Activated naive CD8-positive, alpha-beta T cell (primary cell): Measurements from ENCODE around the gene CCL26.
A peak's percentile ranks its signal among the peaks of the same experiment; 100 is the strongest.
"Not testable (repeated sequence)": the region's sequence is repeated elsewhere in the genome, so short reads cannot be mapped to it uniquely, and the experiment has no call there.

ENCODE experiments used
- H3K27ac Mint-ChIP-seq: one replicate; pipeline ENCODE4 v1.8.0; 2021; ENCODE audit warnings: mixed read lengths
- H3K27me3 Mint-ChIP-seq: one replicate; pipeline ENCODE4 v1.8.0; 2021; ENCODE audit warnings: mixed read lengths
- H3K36me3 Mint-ChIP-seq: one replicate; pipeline ENCODE4 v1.8.0; 2021; ENCODE audit warnings: mixed read lengths
- H3K4me1 Mint-ChIP-seq: one replicate; pipeline ENCODE4 v1.8.0; 2021; ENCODE audit warnings: low read depth, mixed read lengths
- H3K4me3 Mint-ChIP-seq: one replicate; pipeline ENCODE4 v1.8.0; 2021; ENCODE audit warnings: mild to moderate bottlenecking, mixed read lengths
- H3K9me3 Mint-ChIP-seq: one replicate; pipeline ENCODE4 v1.8.0; 2021; ENCODE audit warnings: low read depth, mixed read lengths

Gene CCL26

DNA sequence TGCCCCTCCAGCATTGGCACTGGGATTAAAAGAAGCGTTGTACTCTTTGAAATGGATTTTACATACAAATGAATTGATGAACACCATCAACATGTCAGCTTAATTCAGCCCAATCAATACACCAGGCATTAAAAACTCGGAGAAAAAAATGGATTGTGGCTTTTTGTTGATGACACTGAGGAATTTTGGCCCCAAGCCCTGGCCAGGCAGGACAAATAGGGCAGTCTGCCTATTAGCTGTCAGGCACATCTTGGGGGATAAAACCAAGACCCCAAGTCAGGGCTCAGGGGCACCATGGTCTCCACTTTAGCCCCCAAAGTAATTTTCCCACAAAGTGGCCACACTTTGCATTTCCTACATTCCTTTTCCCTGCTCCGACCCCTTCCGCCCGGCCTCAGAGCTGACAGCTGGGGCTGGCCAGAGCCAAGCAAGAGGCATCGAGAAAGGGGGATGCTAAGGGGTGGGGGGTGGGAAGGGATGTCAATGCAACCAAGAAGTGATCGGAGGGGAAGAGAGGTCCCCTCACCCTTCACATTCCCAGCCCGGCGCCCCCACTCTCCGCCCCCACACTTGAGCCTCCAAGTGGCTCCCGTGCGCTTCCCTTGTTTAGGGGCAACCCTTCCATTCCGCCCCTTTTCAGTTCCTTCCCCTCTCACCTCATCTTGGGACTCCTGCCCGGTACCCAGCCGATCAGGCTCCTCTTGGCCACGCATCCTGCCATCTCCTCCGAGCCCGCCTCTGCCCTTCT lies 34.0 kb downstream of the CCL26 start:
- H3K4me1 Mint-ChIP-seq: peaks cover 17% of the 10 kb centered on the region
- H3K27ac Mint-ChIP-seq: peak overlapping the region; percentile 64
- peak overlapping the region; percentile 89 for H3K4me3 Mint-ChIP-seq
- H3K36me3 Mint-ChIP-seq: peaks cover 2% of the 10 kb centered on the region
- H3K27me3 Mint-ChIP-seq: no peaks in the 10 kb centered on the region
- no peaks in the 10 kb centered on the region for H3K9me3 Mint-ChIP-seq

- Mint-ChIP-seq H3K4me1 (peaks cover 13% of the 10 kb centered on the region), H3K9me3 (no peaks in the 10 kb centered on the region), H3K36me3 (peaks cover 2% of the 10 kb centered on the region), H3K27ac (no peak overlapping the region), H3K27me3 (no peaks in the 10 kb centered on the region), H3K4me3 (no peak overlapping the region)
These were observed 36.2 kb downstream of the CCL26 start for GRCh38 chr7:75735581-75736350.

DNA sequence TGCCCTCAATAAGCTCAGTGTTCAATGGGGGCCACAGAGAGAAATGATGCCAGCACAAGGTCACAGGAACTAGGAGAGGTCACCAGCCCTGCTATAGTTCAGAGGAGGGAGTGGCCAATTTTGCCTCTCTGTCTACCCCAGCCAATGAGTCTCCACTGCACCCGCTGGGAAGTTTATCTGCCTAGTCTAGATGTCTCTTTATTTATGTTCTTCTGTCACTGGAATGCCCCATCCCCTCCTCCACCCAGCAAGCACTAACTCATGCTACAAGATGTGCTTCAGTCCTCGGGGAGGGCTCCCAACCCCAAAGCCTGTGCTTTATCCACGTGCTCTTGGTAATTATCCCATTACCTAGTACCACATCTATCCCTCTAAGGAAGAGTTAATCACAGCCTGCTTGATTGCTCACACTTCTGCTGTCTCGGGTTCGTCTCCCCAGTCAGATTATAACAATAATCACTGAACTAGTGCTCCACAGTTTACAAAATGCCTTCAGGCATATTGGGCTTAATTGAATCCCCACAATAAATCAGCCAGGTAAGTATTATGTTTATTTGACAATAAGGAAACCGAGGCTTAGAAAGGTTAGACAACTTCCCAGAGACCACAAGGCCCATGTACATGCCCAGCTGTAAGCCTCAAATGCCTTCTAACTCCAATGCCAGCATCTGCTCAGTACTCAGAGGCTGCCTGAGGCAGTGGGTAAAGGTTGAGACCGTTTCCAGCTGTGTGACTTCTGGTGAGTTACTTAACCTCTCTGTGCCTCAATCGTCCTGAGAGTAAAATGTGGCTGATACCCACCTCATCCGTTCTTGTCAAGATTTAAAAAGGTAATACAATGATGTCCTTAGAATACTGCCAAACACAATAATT lies 37.2 kb downstream of the CCL26 start:
- Mint-ChIP-seq H3K4me1 (peaks cover 16% of the 10 kb centered on the region), H3K36me3 (peaks cover 2% of the 10 kb centered on the region), H3K27me3 (no peaks in the 10 kb centered on the region), H3K27ac (no peak overlapping the region), H3K4me3 (no peak overlapping the region), H3K9me3 (no peaks in the 10 kb centered on the region)

GRCh38 chr7:75732764-75733630 lies 39.0 kb downstream of the CCL26 start:
- Mint-ChIP-seq H3K4me1 (peaks cover 20% of the 10 kb centered on the region), H3K9me3 (no peaks in the 10 kb centered on the region), H3K27me3 (no peaks in the 10 kb centered on the region), H3K36me3 (peaks cover 2% of the 10 kb centered on the region), H3K4me3 (no peak overlapping the region), H3K27ac (no peak overlapping the region)

- Mint-ChIP-seq H3K4me1 (peaks cover 20% of the 10 kb centered on the region), H3K36me3 (peaks cover 2% of the 10 kb centered on the region), H3K27ac (no peak overlapping the region), H3K9me3 (no peaks in the 10 kb centered on the region), H3K27me3 (no peaks in the 10 kb centered on the region), H3K4me3 (no peak overlapping the region)
These were observed 39.9 kb downstream of the CCL26 start for GRCh38 chr7:75732016-75732521.

DNA sequence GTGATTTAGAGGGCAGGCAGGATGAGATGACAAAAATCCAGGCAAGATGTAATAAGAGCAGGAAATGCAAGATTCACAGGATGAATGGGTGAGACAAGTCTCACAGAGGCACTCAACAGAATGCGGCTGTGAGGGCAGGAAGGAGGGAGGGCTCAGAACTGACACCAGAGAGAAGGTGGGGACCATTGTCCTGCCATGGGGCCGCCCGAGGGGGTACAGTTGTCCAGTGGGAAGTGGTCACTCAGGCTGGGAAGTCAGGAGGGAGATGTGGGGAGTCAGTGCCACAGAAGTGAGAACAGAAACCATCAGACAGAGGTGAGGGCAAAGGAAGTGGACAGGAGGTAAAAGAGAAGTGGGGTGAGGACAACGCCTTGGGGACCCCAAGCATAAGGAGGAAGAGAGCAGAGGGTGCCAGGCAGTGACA lies 42.1 kb downstream of the CCL26 start:
- Mint-ChIP-seq H3K4me1 (peaks cover 20% of the 10 kb centered on the region), H3K27ac (peak overlapping the region; percentile 41), H3K9me3 (no peaks in the 10 kb centered on the region), H3K27me3 (no peaks in the 10 kb centered on the region), H3K36me3 (no peaks in the 10 kb centered on the region), H3K4me3 (no peak overlapping the region)

DNA sequence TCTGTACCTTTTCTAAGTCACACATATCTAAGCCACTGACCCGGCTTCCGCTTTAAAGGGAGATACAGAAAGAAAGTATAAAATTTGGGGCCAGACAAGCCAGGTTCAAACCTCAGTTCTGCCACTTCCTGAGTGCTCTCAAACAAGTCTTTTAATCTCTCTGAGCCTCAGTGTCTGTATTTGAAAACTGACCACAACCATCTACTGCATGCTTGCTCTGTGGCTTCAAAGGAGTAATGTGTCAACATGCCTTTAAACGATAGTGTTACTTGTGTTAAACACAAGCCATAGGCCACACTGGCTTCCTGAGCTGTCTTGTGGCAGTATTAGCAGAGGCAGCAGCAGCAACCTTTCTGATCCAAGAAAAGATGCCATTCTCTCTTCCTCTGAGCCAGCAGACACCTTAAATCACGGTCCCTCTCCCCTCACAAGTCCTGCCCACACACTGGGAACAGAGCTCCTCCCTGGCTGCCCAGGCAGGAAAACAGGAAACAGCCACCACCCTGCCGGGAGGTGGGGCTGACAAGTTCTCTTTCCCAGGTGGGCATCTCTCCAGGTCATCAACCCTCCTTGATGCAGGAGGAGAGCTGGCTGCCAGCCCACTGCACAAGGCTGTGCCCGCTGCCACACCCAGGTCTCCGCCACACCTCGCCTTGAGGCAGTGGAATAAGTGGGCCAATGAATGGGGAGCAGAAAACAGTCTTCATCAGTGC lies 44.0 kb downstream of the CCL26 start:
- Mint-ChIP-seq H3K4me1 (peaks cover 20% of the 10 kb centered on the region), H3K36me3 (no peaks in the 10 kb centered on the region), H3K4me3 (peak overlapping the region; percentile 54), H3K27ac (peak overlapping the region; percentile 64), H3K9me3 (no peaks in the 10 kb centered on the region), H3K27me3 (no peaks in the 10 kb centered on the region)

DNA sequence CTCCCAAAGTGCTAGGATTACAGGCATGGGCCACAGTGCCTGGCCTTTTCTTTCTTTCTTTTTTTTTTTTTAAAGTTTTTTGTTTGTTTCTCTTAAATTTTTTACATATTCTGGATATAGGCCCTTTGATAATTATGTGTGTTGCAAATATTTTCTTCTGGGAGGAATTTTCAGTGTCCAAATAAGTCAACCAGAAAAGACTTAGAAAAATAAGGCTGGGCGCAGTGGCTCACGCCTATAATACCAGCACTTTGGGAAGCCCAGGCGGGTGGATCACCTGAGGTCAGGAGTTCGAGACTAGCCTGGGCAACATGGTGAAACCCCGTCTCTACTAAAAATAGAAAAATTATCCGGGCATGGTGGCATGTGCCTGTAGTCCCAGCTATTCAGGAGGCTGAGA lies 44.7 kb downstream of the CCL26 start:
- H3K4me1 Mint-ChIP-seq: peaks cover 20% of the 10 kb centered on the region
- not testable (repeated sequence) for H3K36me3 Mint-ChIP-seq, H3K27ac Mint-ChIP-seq, H3K4me3 Mint-ChIP-seq, H3K27me3 Mint-ChIP-seq, H3K9me3 Mint-ChIP-seq

- Mint-ChIP-seq H3K9me3 (no peaks in the 10 kb centered on the region), H3K27me3 (no peaks in the 10 kb centered on the region), H3K4me3 (no peak overlapping the region), H3K4me1 (peaks cover 20% of the 10 kb centered on the region), H3K36me3 (no peaks in the 10 kb centered on the region), H3K27ac (no peak overlapping the region)
These were observed 46.7 kb downstream of the CCL26 start for GRCh38 chr7:75725306-75725705.

GRCh38 chr7:75723444-75723843 lies 48.6 kb downstream of the CCL26 start:
- H3K36me3 Mint-ChIP-seq: no peaks in the 10 kb centered on the region
- H3K4me3 Mint-ChIP-seq: no peak overlapping the region
- H3K9me3 Mint-ChIP-seq: no peaks in the 10 kb centered on the region
- peaks cover 10% of the 10 kb centered on the region for H3K4me1 Mint-ChIP-seq
- no peak overlapping the region for H3K27ac Mint-ChIP-seq
- no peaks in the 10 kb centered on the region for H3K27me3 Mint-ChIP-seq

GRCh38 chr7:75722373-75722772 lies 49.6 kb downstream of the CCL26 start:
- H3K36me3 Mint-ChIP-seq: no peaks in the 10 kb centered on the region
- no peak overlapping the region for H3K4me3 Mint-ChIP-seq
- H3K9me3 Mint-ChIP-seq: no peaks in the 10 kb centered on the region
- no peaks in the 10 kb centered on the region for H3K27me3 Mint-ChIP-seq
- peaks cover 1% of the 10 kb centered on the region for H3K4me1 Mint-ChIP-seq
- no peak overlapping the region for H3K27ac Mint-ChIP-seq

GRCh38 chr7:75721922-75722321 lies 50.1 kb downstream of the CCL26 start:
- not testable (repeated sequence) for H3K9me3 Mint-ChIP-seq, H3K27ac Mint-ChIP-seq

DNA sequence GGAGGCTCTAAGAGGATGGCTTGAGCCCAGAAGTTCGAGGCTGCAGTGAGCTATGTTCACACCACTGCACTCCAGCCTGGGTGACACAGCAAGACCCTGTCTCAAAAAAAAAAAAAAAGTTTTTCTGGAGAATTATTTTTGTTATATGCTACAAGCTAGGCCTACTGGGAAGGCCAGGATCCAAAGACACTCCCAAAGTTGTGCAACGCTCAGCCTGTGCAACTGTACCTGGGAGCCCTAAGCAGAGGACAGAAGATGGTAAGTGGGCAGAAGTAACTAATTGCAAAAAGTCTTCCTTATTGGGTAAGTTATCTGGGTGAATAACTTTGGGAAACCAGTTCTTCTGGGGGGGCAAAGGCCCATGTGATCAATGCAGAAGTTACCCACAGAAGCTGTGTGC lies 50.6 kb downstream of the CCL26 start:
- no peaks in the 10 kb centered on the region for H3K27me3 Mint-ChIP-seq
- no peaks in the 10 kb centered on the region for H3K9me3 Mint-ChIP-seq
- peaks cover 2% of the 10 kb centered on the region for H3K36me3 Mint-ChIP-seq
- no peak overlapping the region for H3K27ac Mint-ChIP-seq
- H3K4me1 Mint-ChIP-seq: no peaks in the 10 kb centered on the region
- H3K4me3 Mint-ChIP-seq: no peak overlapping the region

More at GRCh38 chr7:75721922-75722321, 50.1 kb downstream of the CCL26 start:
- not testable (repeated sequence) for H3K4me3 Mint-ChIP-seq, H3K36me3 Mint-ChIP-seq, H3K27me3 Mint-ChIP-seq, H3K4me1 Mint-ChIP-seq
